ENCODE data around the gene IGSF9B. TPM values are rescaled to one million over a fixed set of nuclear protein-coding genes. Genes with fewer than 3 reads are reported as not detected.

IGSF9B gene
- total RNA-seq, 4 donors from 2014 or later: 5.2 to 14.5 (median 8.0) TPM

- DNase-seq (ENCODE audit: low spot score in 2 of 2): no peak
- H3K4me3 ChIP-seq (ENCODE audit: low read depth, poor library complexity, severe bottlenecking): no peak overlapping the region
- WGBS, 2 donors: 69 to 77% methylated on average over 14 of the region's 14 CpGs
- no peak for TF ChIP-seq POLR2A (IDR thresholded peaks at IDR 0.05)
- TF ChIP-seq, protein P1, sequence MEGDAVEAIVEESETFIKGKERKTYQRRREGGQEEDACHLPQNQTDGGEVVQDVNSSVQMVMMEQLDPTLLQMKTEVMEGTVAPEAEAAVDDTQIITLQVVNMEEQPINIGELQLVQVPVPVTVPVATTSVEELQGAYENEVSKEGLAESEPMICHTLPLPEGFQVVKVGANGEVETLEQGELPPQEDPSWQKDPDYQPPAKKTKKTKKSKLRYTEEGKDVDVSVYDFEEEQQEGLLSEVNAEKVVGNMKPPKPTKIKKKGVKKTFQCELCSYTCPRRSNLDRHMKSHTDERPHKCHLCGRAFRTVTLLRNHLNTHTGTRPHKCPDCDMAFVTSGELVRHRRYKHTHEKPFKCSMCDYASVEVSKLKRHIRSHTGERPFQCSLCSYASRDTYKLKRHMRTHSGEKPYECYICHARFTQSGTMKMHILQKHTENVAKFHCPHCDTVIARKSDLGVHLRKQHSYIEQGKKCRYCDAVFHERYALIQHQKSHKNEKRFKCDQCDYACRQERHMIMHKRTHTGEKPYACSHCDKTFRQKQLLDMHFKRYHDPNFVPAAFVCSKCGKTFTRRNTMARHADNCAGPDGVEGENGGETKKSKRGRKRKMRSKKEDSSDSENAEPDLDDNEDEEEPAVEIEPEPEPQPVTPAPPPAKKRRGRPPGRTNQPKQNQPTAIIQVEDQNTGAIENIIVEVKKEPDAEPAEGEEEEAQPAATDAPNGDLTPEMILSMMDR (IDR thresholded peaks at IDR 0.05): no peak
- intact Hi-C loops (cut with DNase I; ENCODE audit: low total_unique reads): no loop called here
Observed at GRCh38 chr11:133974836-133975487, 18.2 kb upstream of the IGSF9B start.

DNA sequence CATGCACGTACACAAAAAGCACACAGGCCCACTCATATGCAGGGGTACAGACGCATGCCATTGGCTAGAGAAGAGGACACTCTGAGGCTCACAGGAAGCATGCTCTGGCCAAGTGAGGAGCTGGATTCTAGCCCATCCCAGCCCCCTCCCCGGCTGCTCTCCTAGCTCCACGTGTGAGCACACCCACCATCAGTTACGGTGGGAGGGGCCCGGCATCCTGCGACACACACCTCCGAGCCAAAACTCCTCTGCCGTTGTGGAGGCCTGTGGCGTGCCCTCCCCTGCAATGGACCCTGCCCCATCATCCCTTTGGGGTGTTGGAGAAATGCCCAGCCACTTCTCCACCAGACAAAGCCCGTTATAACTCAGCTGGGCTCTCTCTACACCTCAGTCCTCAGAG, 15.1 kb upstream of the IGSF9B start:
- no peak for DNase-seq (ENCODE audit: low spot score in 2 of 2)
- no peak for TF ChIP-seq POLR2A (IDR thresholded peaks at IDR 0.05)
- TF ChIP-seq, protein P1 (IDR thresholded peaks at IDR 0.05): no peak
- intact Hi-C loops (cut with DNase I; ENCODE audit: low total_unique reads): no loop called here
- H3K4me3 ChIP-seq (ENCODE audit: low read depth, poor library complexity, severe bottlenecking): no peak overlapping the region
- 69 to 73% methylated on average over 11 of the region's 11 CpGs for WGBS, 2 donors

GRCh38 chr11:133969112-133969511, 12.3 kb upstream of the IGSF9B start:
- intact Hi-C loops (cut with DNase I; ENCODE audit: low total_unique reads): no loop called here
- H3K4me3 ChIP-seq (ENCODE audit: low read depth, poor library complexity, severe bottlenecking): no peak overlapping the region
- TF ChIP-seq, protein P1 (IDR thresholded peaks at IDR 0.05): no peak
- TF ChIP-seq POLR2A (IDR thresholded peaks at IDR 0.05): no peak
- WGBS, 2 donors: 70 to 75% methylated on average over 11 of the region's 11 CpGs
- DNase-seq (ENCODE audit: low spot score in 2 of 2): no peak

DNA sequence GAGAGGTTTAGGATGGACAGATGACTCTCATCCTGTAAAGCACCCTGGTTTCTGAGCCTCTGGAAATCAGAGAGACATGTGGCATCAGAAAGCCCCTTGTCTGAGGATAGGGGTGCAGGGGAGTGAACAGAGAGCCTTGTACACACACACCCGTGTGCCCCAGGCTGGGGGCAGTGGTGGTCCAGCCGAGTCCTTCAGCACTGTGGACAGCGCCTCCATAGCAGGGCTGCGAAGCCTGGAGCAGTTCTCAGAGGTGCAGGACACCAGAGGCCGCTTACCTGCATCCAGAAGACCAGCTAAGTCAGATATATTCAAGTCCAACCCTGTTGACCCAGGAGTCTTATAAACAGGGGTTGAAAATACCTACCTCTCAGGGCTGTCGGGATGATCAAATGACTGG, 11.5 kb upstream of the IGSF9B start:
- intact Hi-C loops (cut with DNase I; ENCODE audit: low total_unique reads): no loop called here
- TF ChIP-seq, protein P1 (IDR thresholded peaks at IDR 0.05): no peak
- TF ChIP-seq POLR2A (IDR thresholded peaks at IDR 0.05): no peak
- DNase-seq (ENCODE audit: low spot score in 2 of 2): no peak
- no peak overlapping the region for H3K4me3 ChIP-seq (ENCODE audit: low read depth, poor library complexity, severe bottlenecking)
- WGBS, 2 donors: 52 to 67% methylated on average over 6 of the region's 6 CpGs

GRCh38 chr11:133967599-133968238, 11.0 kb upstream of the IGSF9B start:
- no peak for DNase-seq (ENCODE audit: low spot score in 2 of 2)
- intact Hi-C loops (cut with DNase I; ENCODE audit: low total_unique reads): no loop called here
- TF ChIP-seq POLR2A (IDR thresholded peaks at IDR 0.05): no peak
- TF ChIP-seq, protein P1 (IDR thresholded peaks at IDR 0.05): no peak
- 72 to 74% methylated on average over 25 to 28 of the region's 28 CpGs for WGBS, 2 donors
- H3K4me3 ChIP-seq (ENCODE audit: low read depth, poor library complexity, severe bottlenecking): no peak overlapping the region

All from lower leg skin (tissue), 4 donors.